ENCODE data around the gene ZKSCAN8. TPM values are rescaled to one million over a fixed set of nuclear protein-coding genes. Genes with fewer than 3 reads are reported as not detected.

ZKSCAN8 gene
- total RNA-seq, 1 experiment from 2014 or later: 12.0 TPM

GRCh38 chr6:28154357-28154756 lies 12.7 kb downstream of the ZKSCAN8 start:
- CTCF ChIA-PET: interaction anchor here (0.6 kb wide), 1 partner anchor 547 kb away, joined by 3 read pairs; no protein-coding TSS in a partner anchor
- H3K27ac ChIP-seq (ENCODE audit: low read length): no peak overlapping the region
- H3K4me1 ChIP-seq (ENCODE audit: insufficient read depth, low read length): no peaks in the 10 kb centered on the region
- H3K79me2 ChIP-seq (ENCODE audit: low read length): no peaks in the 10 kb centered on the region
- H3F3A ChIP-seq (ENCODE audit: low read length, unreplicated experiment): no peaks in the 10 kb centered on the region
- H3K9ac ChIP-seq (ENCODE audit: low read length): no peak overlapping the region
- intact Hi-C loops (cut with micrococcal nuclease): no loop called here
- H3K9me3 ChIP-seq (ENCODE audit: low read length): no peaks in the 10 kb centered on the region
- no peak overlapping the region for H3K4me3 ChIP-seq (ENCODE audit: low read length)
- ATAC-seq (no peak), DNase-seq (no peak)
- H3K36me3 ChIP-seq (ENCODE audit: low read depth, low read length): peaks cover 70% of the 10 kb centered on the region
- H4K20me1 ChIP-seq (ENCODE audit: low read length): no peaks in the 10 kb centered on the region
- H3K27me3 ChIP-seq (ENCODE audit: low read length): no peaks in the 10 kb centered on the region
- TF ChIP-seq CTCF (conservative IDR thresholded peaks at IDR 0.05; ENCODE audit: low read depth, low read length) (no peak), EZH2 (IDR thresholded peaks at IDR 0.05; ENCODE audit: low read length, unreplicated experiment) (no peak), EZH2phosphoT487 (IDR thresholded peaks at IDR 0.05; ENCODE audit: borderline replicate concordance, low read length) (no peak)
- H3K9me2 ChIP-seq (replicated peaks; ENCODE audit: low read length): no peaks in the 10 kb centered on the region
- no peak overlapping the region for H2AFZ ChIP-seq (ENCODE audit: low read length)
- no TSS peak for BruUV-seq (replicated peaks)
- H3K4me2 ChIP-seq (ENCODE audit: low read length): no peak overlapping the region
- POLR2A ChIA-PET (ENCODE audit: unreplicated experiment): interaction anchor here (0.6 kb wide), 1 partner anchor 432 kb away, joined by 3 read pairs; no protein-coding TSS in a partner anchor

GRCh38 chr6:28158318-28158717 lies 16.6 kb downstream of the ZKSCAN8 start:
- no TSS peak for BruUV-seq (replicated peaks)
- CTCF ChIA-PET: no interaction called here

More at GRCh38 chr6:28158318-28158717, 16.6 kb downstream of the ZKSCAN8 start:
- Histone ChIP-seq H3K4me1 (ENCODE audit: insufficient read depth, low read length) (no peaks in the 10 kb centered on the region), H3F3A (ENCODE audit: low read length, unreplicated experiment) (no peaks in the 10 kb centered on the region), H3K9ac (ENCODE audit: low read length) (no peak overlapping the region), H3K4me3 (ENCODE audit: low read length) (no peak overlapping the region), H2AFZ (ENCODE audit: low read length) (no peak overlapping the region), H3K4me2 (ENCODE audit: low read length) (no peak overlapping the region), H3K9me2 (replicated peaks; ENCODE audit: low read length) (no peaks in the 10 kb centered on the region), H3K27me3 (ENCODE audit: low read length) (no peaks in the 10 kb centered on the region), H3K27ac (ENCODE audit: low read length) (no peak overlapping the region), H3K36me3 (ENCODE audit: low read depth, low read length) (peaks cover 34% of the 10 kb centered on the region), H3K9me3 (ENCODE audit: low read length) (no peaks in the 10 kb centered on the region), H4K20me1 (ENCODE audit: low read length) (no peaks in the 10 kb centered on the region), H3K79me2 (ENCODE audit: low read length) (no peaks in the 10 kb centered on the region)
- DNase-seq (no peak), ATAC-seq (no peak)
- TF ChIP-seq CTCF (conservative IDR thresholded peaks at IDR 0.05; ENCODE audit: low read depth, low read length) (no peak), EZH2phosphoT487 (IDR thresholded peaks at IDR 0.05; ENCODE audit: borderline replicate concordance, low read length) (no peak), EZH2 (IDR thresholded peaks at IDR 0.05; ENCODE audit: low read length, unreplicated experiment) (no peak)
- POLR2A ChIA-PET (ENCODE audit: unreplicated experiment): no interaction called here
- intact Hi-C loops (cut with micrococcal nuclease): no loop called here

Data from PC-3 (cell line).